Hepatocyte (in vitro differentiated cells): ENCODE data around the gene ETS2.

Experiments used
- CTCF ChIP-seq: fragments of 200-600 bp; sonication (generic); IDR thresholded peaks from 2 replicates; pipeline ENCODE4 v1.5.1; 2016; ENCODE audit warnings: antibody characterized with exemption, mild to moderate bottlenecking; ENCODE audit not compliant: poor library complexity
- EZH2 ChIP-seq: fragments of 200-600 bp; sonication (generic); IDR thresholded peaks from 2 replicates; pipeline ENCODE4 v1.6.1; 2016; ENCODE audit warnings: antibody characterized with exemption, mild to moderate bottlenecking, borderline replicate concordance
- EZH2phosphoT487 ChIP-seq: fragments of 200-600 bp; sonication (generic); IDR thresholded peaks from one replicate; pipeline ENCODE4 v1.6.1; 2018; ENCODE audit warnings: antibody characterized with exemption, mild to moderate bottlenecking, low read depth, moderate library complexity; ENCODE audit not compliant: unreplicated experiment, severe bottlenecking

- TF ChIP-seq CTCF (no peak), EZH2 (no peak), EZH2phosphoT487 (no peak)
Observed at GRCh38 chr21:38817371-38818324, 11.9 kb downstream of the ETS2 start.
